K562 (cell line): Measurements from ENCODE around the gene HOXA7. TPM values are rescaled to one million over a fixed set of nuclear protein-coding genes. Genes with fewer than 3 reads are reported as not detected.

ENCODE experiments used
- ATAC-seq: fragments of 200-7000 bp; cut with Tn5 transposase; 3 replicates; pipeline ENCODE4 v1.9.1; 2020; ENCODE audit warnings: moderate library complexity
- BruUV-seq: library from RNA; stranded (reverse); fragments of 400-500 nt; replicated peaks from 2 replicates; lab custom pipeline; 2021; lab: Mats Ljungman, UMichigan
- CTCF ChIA-PET: fragments of 300-600 bp; formaldehyde crosslinking; extraction: SDS; loops from one replicate; lab custom pipeline; 2021; ENCODE audit warnings: low intra/inter-chr PET ratio; lab: Yijun Ruan, JAX
- POLR2A ChIA-PET: fragments of 300-600, 350-650 bp; sonication (Branson Sonifier 250); formaldehyde crosslinking; extraction: SDS; loops from one replicate; lab custom pipeline; 2021; ENCODE audit warnings: antibody characterized with exemption, inconsistent platforms; lab: Yijun Ruan, JAX
- DNase-seq, 4 experiments: peaks; one replicate each; pipeline versions ENCODE4 v3.0.0 to v3.0.0-alpha.2; 2011 to 2018; ENCODE audit warnings: low spot score in 3 of 4, mixed read lengths in 3 of 4; ENCODE audit errors: extremely low read depth in 1 of 4
- FAIRE-seq: peaks from 2 replicates; lab custom pipeline; 2011; peaks lifted over from hg19 to GRCh38; lab: Jason Lieb, UNC
- H2AFZ ChIP-seq: 2 replicates; pipeline ENCODE4 v1.6.0; 2011; ENCODE audit warnings: low read depth, low read length, control low read depth, inconsistent platforms
- H3K27ac ChIP-seq: fragments of 200-600 bp; 3 replicates; pipeline ENCODE4 v1.8.0; 2011; ENCODE audit warnings: low read depth, mild to moderate bottlenecking, control low read depth, inconsistent platforms, low read length, moderate library complexity, mixed read lengths; ENCODE audit errors: extremely low read depth
- H3K27me3 ChIP-seq, 2 experiments: fragments of 300-600 bp in 1 of 2; 2 replicates in 1 of 2; 3 replicates in 1 of 2; pipeline versions ENCODE4 v1.6.0 to v1.8.0; 2011; ENCODE audit warnings: inconsistent platforms in 2 of 2, low read length in 2 of 2, mild to moderate bottlenecking in 1 of 2, mixed read lengths in 1 of 2, moderate library complexity in 1 of 2; ENCODE audit not compliant: control insufficient read depth in 2 of 2, insufficient read depth in 2 of 2
- H3K36me3 ChIP-seq: fragments of 300-600 bp; 3 replicates; pipeline ENCODE4 v1.8.0; 2011; ENCODE audit warnings: mild to moderate bottlenecking, low read length, inconsistent platforms; ENCODE audit not compliant: control insufficient read depth, insufficient read depth
- H3K4me1 ChIP-seq, 2 experiments: fragments of 200-600 bp in 1 of 2; replicated peaks in 1 of 2; 2 replicates in 1 of 2; 3 replicates in 1 of 2; pipeline versions ENCODE4 v1.5.1 to v1.8.0; 2011; ENCODE audit warnings: inconsistent platforms in 2 of 2, low read length in 2 of 2, mild to moderate bottlenecking in 1 of 2, mixed read lengths in 1 of 2, moderate library complexity in 1 of 2; ENCODE audit not compliant: control insufficient read depth in 2 of 2, insufficient read depth in 2 of 2
- H3K4me2 ChIP-seq: 2 replicates; pipeline ENCODE4 v1.6.1; 2011; ENCODE audit warnings: low read length, control low read depth, inconsistent platforms, mixed read lengths; ENCODE audit not compliant: insufficient read depth
- H3K4me3 ChIP-seq: fragments of 200-600 bp; sonication (generic), shearing (Covaris generic); 2 replicates; pipeline ENCODE4 v1.5.1; 2016; ENCODE audit warnings: control low read depth, inconsistent platforms
- H3K79me2 ChIP-seq: fragments of 200-600 bp; 3 replicates; pipeline ENCODE4 v1.8.0; 2011; ENCODE audit warnings: low read length, inconsistent platforms; ENCODE audit not compliant: control insufficient read depth, insufficient read depth
- H3K9ac ChIP-seq, 2 experiments: 2 replicates each; pipeline versions ENCODE4 v1.6.0 to v1.6.1; 2011; ENCODE audit warnings: low read depth in 2 of 2, low read length in 2 of 2, control low read depth in 1 of 2, inconsistent platforms in 1 of 2, mild to moderate bottlenecking in 1 of 2, mixed read lengths in 1 of 2; ENCODE audit not compliant: insufficient read depth in 1 of 2
- H3K9me1 ChIP-seq: one replicate; pipeline ENCODE4 v1.6.0; 2011; ENCODE audit warnings: inconsistent platforms, mild to moderate bottlenecking, low read length, moderate library complexity; ENCODE audit not compliant: control insufficient read depth, insufficient read depth
- H3K9me3 ChIP-seq: replicated peaks from 2 replicates; pipeline ENCODE4 v1.5.1; 2011; ENCODE audit warnings: low read depth, low read length, inconsistent platforms; ENCODE audit not compliant: control insufficient read depth, insufficient read depth
- H4K20me1 ChIP-seq: replicated peaks from 2 replicates; pipeline ENCODE4 v1.6.1; 2011; ENCODE audit warnings: low read length, inconsistent platforms, mixed read lengths; ENCODE audit not compliant: control insufficient read depth, insufficient read depth
- ID3 ChIP-seq, 2 experiments: fragments of 250-450 bp in 1 of 2; fragments of 450-650 bp in 1 of 2; sonication (Bioruptor Pico) in 1 of 2; IDR thresholded peaks; 2 replicates each; pipeline versions ENCODE4 v1.6.1 to v1.8.0; 2016 to 2021; ENCODE audit warnings: mild to moderate bottlenecking in 2 of 2, moderate library complexity in 2 of 2, missing compliant biosample characterization in 1 of 2, missing genetic modification characterization in 1 of 2
- KDM2B ChIP-seq: fragments of 250-450 bp; sonication (Bioruptor Pico); IDR thresholded peaks from 2 replicates; pipeline ENCODE4 v1.8.0; 2021; ENCODE audit warnings: mild to moderate bottlenecking, moderate library complexity
- RUNX1 ChIP-seq: sonication (generic); IDR thresholded peaks from 2 replicates; pipeline ENCODE4 v1.6.1; 2016; ENCODE audit warnings: antibody characterized with exemption, low read depth
- U2AF1 ChIP-seq: fragments of 200-400 bp; formaldehyde crosslinking; optimal IDR thresholded peaks from 2 replicates; pipeline ENCODE3; 2017; ENCODE audit warnings: mild to moderate bottlenecking, low read depth, low read length, moderate library complexity
- ZKSCAN1 ChIP-seq: fragments of 150-350 bp; IDR thresholded peaks from 2 replicates; pipeline ENCODE4 v1.6.1; 2016; ENCODE audit warnings: low read depth, low read length
- WGBS: fragments of 100-300 bp; shearing (Covaris generic); methylation state at CpG from one replicate; pipeline ENCODE4 v1.1.6; 2016; ENCODE audit warnings: low coverage, mixed read lengths; ENCODE audit not compliant: insufficient coverage; ENCODE audit errors: missing lambda C conversion rate; 5-methylcytosine and 5-hydroxymethylcytosine counted together
- in situ Hi-C: fragments of 300-500 bp; cut with MboI; formaldehyde crosslinking; loops from 4 replicates; pipeline ENCODE4 v1.15.0; 2018; ENCODE audit warnings: inconsistent platforms, mixed read lengths
- intact Hi-C: fragments of 100-400 bp; cut with micrococcal nuclease; formaldehyde crosslinking; loops from 2 replicates; pipeline ENCODE4 v1.14.2; 2022
- polyA plus RNA-seq, 8 experiments: library from polyadenylated mRNA; depleted of rRNA in 4 of 8; stranded (reverse) in 5 of 8; unstranded in 3 of 8; fragments of >200 nt; fragmentation: Nextera tagmentation in 2 of 8; fragmentation: Illumina TruSeq in 1 of 8; extraction: Ambion mirVana in 2 of 8; extraction: Trizol in 1 of 8; gene quantifications; 2 replicates each; pipeline versions ENCODE4 v1.2.1 to v1.2.3, GENCODE V29; 2011 to 2014; ENCODE audit warnings: inconsistent platforms in 1 of 8, missing spikeins in 1 of 8
- total RNA-seq, 7 experiments: library from RNA; depleted of rRNA in 6 of 7; stranded (reverse); fragments of >200 nt in 6 of 7; fragmentation: Illumina TruSeq in 2 of 7; extraction: Trizol in 2 of 7; gene quantifications; 2 replicates each; pipeline versions ENCODE4 v1.2.1 to v1.2.3, GENCODE V29; 2011 to 2021; ENCODE audit warnings: low replicate concordance in 1 of 7
- TF ChIP-seq, protein P1 (sequence below): sonication (generic); formaldehyde crosslinking; IDR thresholded peaks from 2 replicates; pipeline ENCODE4 v1.8.0; 2022; ENCODE audit warnings: missing genetic modification reagents, mild to moderate bottlenecking, borderline replicate concordance
- TF ChIP-seq, protein P2 (sequence below): sonication (generic); formaldehyde crosslinking; IDR thresholded peaks from 2 replicates; pipeline ENCODE4 v1.8.1; 2023; ENCODE audit warnings: mild to moderate bottlenecking, missing genetic modification reagents

The HOXA7 gene
- total and polyA plus RNA-seq, 9 of the 15 experiments (the other 6 are each of a cell fraction or from before 2014, with no cell fraction given): not detected

GRCh38 chr7:27189997-27190748 lies 33.7 kb upstream of the HOXA7 start (continued):
- TF ChIP-seq, protein P1, sequence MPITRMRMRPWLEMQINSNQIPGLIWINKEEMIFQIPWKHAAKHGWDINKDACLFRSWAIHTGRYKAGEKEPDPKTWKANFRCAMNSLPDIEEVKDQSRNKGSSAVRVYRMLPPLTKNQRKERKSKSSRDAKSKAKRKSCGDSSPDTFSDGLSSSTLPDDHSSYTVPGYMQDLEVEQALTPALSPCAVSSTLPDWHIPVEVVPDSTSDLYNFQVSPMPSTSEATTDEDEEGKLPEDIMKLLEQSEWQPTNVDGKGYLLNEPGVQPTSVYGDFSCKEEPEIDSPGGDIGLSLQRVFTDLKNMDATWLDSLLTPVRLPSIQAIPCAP (CRISPR knock-in tag): no peak
- TF ChIP-seq ID3 (CRISPR knock-in tag; IDR thresholded peaks at IDR 0.05): no peak
- TF ChIP-seq ID3 (tag; IDR thresholded peaks at IDR 0.05): no peak
- TF ChIP-seq ZKSCAN1: no peak

GRCh38 chr7:27189295-27189996 lies 33.0 kb upstream of the HOXA7 start:
- intact Hi-C loops (no loop called here), in situ Hi-C loops (no loop called here)
- FAIRE-seq (no peak), DNase-seq (no peak)
- no peak overlapping the region for H3K4me2 ChIP-seq
- POLR2A ChIA-PET: no interaction called here
- no peaks in the 10 kb centered on the region for H3K9me1 ChIP-seq
- no peak overlapping the region for H3K27ac ChIP-seq
- H3K4me3 ChIP-seq: no peak overlapping the region
- no peaks in the 10 kb centered on the region for H4K20me1 ChIP-seq
- no peaks in the 10 kb centered on the region for H3K79me2 ChIP-seq
- no peaks in the 10 kb centered on the region for H3K9me3 ChIP-seq
- 1% methylated on average over 22 of the region's 22 CpGs for WGBS
- no peak overlapping the region for H3K9ac ChIP-seq
- BruUV-seq: no TSS peak
- TF ChIP-seq, protein P2, sequence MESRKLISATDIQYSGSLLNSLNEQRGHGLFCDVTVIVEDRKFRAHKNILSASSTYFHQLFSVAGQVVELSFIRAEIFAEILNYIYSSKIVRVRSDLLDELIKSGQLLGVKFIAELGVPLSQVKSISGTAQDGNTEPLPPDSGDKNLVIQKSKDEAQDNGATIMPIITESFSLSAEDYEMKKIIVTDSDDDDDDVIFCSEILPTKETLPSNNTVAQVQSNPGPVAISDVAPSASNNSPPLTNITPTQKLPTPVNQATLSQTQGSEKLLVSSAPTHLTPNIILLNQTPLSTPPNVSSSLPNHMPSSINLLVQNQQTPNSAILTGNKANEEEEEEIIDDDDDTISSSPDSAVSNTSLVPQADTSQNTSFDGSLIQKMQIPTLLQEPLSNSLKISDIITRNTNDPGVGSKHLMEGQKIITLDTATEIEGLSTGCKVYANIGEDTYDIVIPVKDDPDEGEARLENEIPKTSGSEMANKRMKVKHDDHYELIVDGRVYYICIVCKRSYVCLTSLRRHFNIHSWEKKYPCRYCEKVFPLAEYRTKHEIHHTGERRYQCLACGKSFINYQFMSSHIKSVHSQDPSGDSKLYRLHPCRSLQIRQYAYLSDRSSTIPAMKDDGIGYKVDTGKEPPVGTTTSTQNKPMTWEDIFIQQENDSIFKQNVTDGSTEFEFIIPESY (CRISPR knock-in tag): no peak
- no peak for TF ChIP-seq KDM2B
- TF ChIP-seq U2AF1: no peak
- TF ChIP-seq RUNX1: no peak
- TF ChIP-seq, all 486 proteins: peak for 0
- ATAC-seq: no peak
- Histone ChIP-seq H2AFZ (no peak overlapping the region), H3K27me3 (peaks cover 45 to 79% of the 10 kb centered on the region in 2 experiments), H3K36me3 (no peaks in the 10 kb centered on the region), H3K4me1 (peaks cover 0 to 26% of the 10 kb centered on the region in 2 experiments; a peak in 2 of 5 replicates)
- CTCF ChIA-PET: no interaction called here
